ENCODE measurements around the gene PDXK.

The PDXK gene

GRCh38 chr21:43760391-43760958 lies 41.5 kb downstream of the PDXK start:
- peak; percentile 21 for TF ChIP-seq CTCF (conservative IDR thresholded peaks at IDR 0.05; ENCODE audit: low read depth, low read length)
- no peak overlapping the region for H3K4me3 ChIP-seq (ENCODE audit: low read depth, low read length)
- no peak for DNase-seq (ENCODE audit: low read depth)

- no peak overlapping the region for H3K4me3 ChIP-seq (ENCODE audit: low read depth, low read length)
- no peak for DNase-seq (ENCODE audit: low read depth)
- TF ChIP-seq CTCF (conservative IDR thresholded peaks at IDR 0.05; ENCODE audit: low read depth, low read length): no peak
These were observed 43.0 kb downstream of the PDXK start for GRCh38 chr21:43761886-43762285.

- no peak for DNase-seq (ENCODE audit: low read depth)
- no peak for TF ChIP-seq CTCF (conservative IDR thresholded peaks at IDR 0.05; ENCODE audit: low read depth, low read length)
- H3K4me3 ChIP-seq (ENCODE audit: low read depth, low read length): no peak overlapping the region
These were observed 43.6 kb downstream of the PDXK start for GRCh38 chr21:43762303-43763128.

- TF ChIP-seq CTCF (conservative IDR thresholded peaks at IDR 0.05; ENCODE audit: low read depth, low read length): no peak
- DNase-seq (ENCODE audit: low read depth): no peak
- no peak overlapping the region for H3K4me3 ChIP-seq (ENCODE audit: low read depth, low read length)
These were observed 45.1 kb downstream of the PDXK start for GRCh38 chr21:43763901-43764523.

- peak; percentile 28 for DNase-seq (ENCODE audit: low read depth)
- TF ChIP-seq CTCF (conservative IDR thresholded peaks at IDR 0.05; ENCODE audit: low read depth, low read length): no peak
- no peak overlapping the region for H3K4me3 ChIP-seq (ENCODE audit: low read depth, low read length)
These were observed 45.9 kb downstream of the PDXK start for GRCh38 chr21:43764576-43765495.

GRCh38 chr21:43766734-43767497 lies 48.0 kb downstream of the PDXK start:
- no peak for TF ChIP-seq CTCF (conservative IDR thresholded peaks at IDR 0.05; ENCODE audit: low read depth, low read length)
- peak; percentile 16 for DNase-seq (ENCODE audit: low read depth)
- H3K4me3 ChIP-seq (ENCODE audit: low read depth, low read length): no peak overlapping the region
